Head of caudate nucleus (tissue), 42 donors: Measurements from ENCODE around the gene PLAAT5.
"Not testable (repeated sequence)": the region's sequence is repeated elsewhere in the genome, so short reads cannot be mapped to it uniquely, and the experiment has no call there.

Experiments
- DNase-seq, 42 donors: peaks; one replicate each; pipeline versions ENCODE4 v3.0.0 to v3.0.0-alpha.2; 2020 to 2021; ENCODE audit warnings: mixed read lengths in 7 of 42
- intact Hi-C: fragments of 100-400 bp; cut with DNase I; formaldehyde crosslinking; loops from one replicate; pipeline ENCODE4 v1.15.0; 2022

Gene PLAAT5

GRCh38 chr11:63490551-63491239 is at the start of gene PLAAT5:
PLAAT5 (minus strand) TSS chr11:63491167; CDS start chr11:63491034, 133 bp downstream.
- intact Hi-C loops = loop anchor here (5.0 kb wide), 1 partner anchor 147 kb away; no protein-coding TSS in a partner anchor
- DNase-seq = peak in 31 of 42 donors; percentile 29 to 74 (median 50)

- peak; percentile 26 to 81 (median 55) for DNase-seq
- intact Hi-C loops = no loop called here
These were observed 46.5 kb upstream of the PLAAT5 start for GRCh38 chr11:63537293-63538101.

- intact Hi-C loops = no loop called here
- DNase-seq = peak in 41 of 42 donors; percentile 10 to 82 (median 51)
These were observed 45.8 kb upstream of the PLAAT5 start, which contains the start of gene PLAAT4 for GRCh38 chr11:63536669-63537292. PLAAT4 (plus strand) TSS chr11:63536808; CDS start chr11:63536869, 61 bp downstream.

GRCh38 chr11:63535734-63536133 is 44.8 kb upstream of the PLAAT5 start:
- intact Hi-C loops = no loop called here
- no peak for DNase-seq

GRCh38 chr11:63534895-63535461 is 44.0 kb upstream of the PLAAT5 start:
- no peak for DNase-seq
- intact Hi-C loops = no loop called here

- DNase-seq = no peak
- intact Hi-C loops = no loop called here
These were observed 43.1 kb upstream of the PLAAT5 start for GRCh38 chr11:63534076-63534475.

GRCh38 chr11:63532799-63533475 is 42.0 kb upstream of the PLAAT5 start:
- DNase-seq = peak in 6 of 42 donors; percentile 25 to 62 (median 36)

GRCh38 chr11:63532117-63532516 is 41.1 kb upstream of the PLAAT5 start:
- intact Hi-C loops = no loop called here
- DNase-seq = no peak

More at GRCh38 chr11:63532799-63533475, 42.0 kb upstream of the PLAAT5 start:
- intact Hi-C loops = no loop called here

GRCh38 chr11:63531074-63531792 is 40.3 kb upstream of the PLAAT5 start:
- intact Hi-C loops, DNase-seq: not testable (repeated sequence)

GRCh38 chr11:63530021-63530420 is 39.1 kb upstream of the PLAAT5 start:
- peak in 32 of 42 donors; percentile 28 to 81 (median 61) for DNase-seq

GRCh38 chr11:63529373-63529772 is 38.4 kb upstream of the PLAAT5 start:
- peak in 1 of 42 donors; percentile 12 for DNase-seq
- intact Hi-C loops = not testable (repeated sequence)

More at GRCh38 chr11:63530021-63530420, 39.1 kb upstream of the PLAAT5 start:
- intact Hi-C loops = no loop called here

GRCh38 chr11:63528729-63529278 is 37.8 kb upstream of the PLAAT5 start:
- DNase-seq, intact Hi-C loops: not testable (repeated sequence)

- intact Hi-C loops, DNase-seq: not testable (repeated sequence)
These were observed 37.2 kb upstream of the PLAAT5 start for GRCh38 chr11:63528156-63528555.

GRCh38 chr11:63527667-63528066 is 36.7 kb upstream of the PLAAT5 start:
- intact Hi-C loops = no loop called here
- no peak for DNase-seq

- DNase-seq = no peak
- intact Hi-C loops = no loop called here
These were observed 32.2 kb upstream of the PLAAT5 start for GRCh38 chr11:63523151-63523550.

GRCh38 chr11:63521896-63522295 is 30.9 kb upstream of the PLAAT5 start:
- intact Hi-C loops = no loop called here
- DNase-seq = peak in 1 of 42 donors; percentile 17

GRCh38 chr11:63520606-63521170 is 29.7 kb upstream of the PLAAT5 start:
- intact Hi-C loops = no loop called here
- DNase-seq = no peak
